Osteocyte (in vitro differentiated cells): Measurements from ENCODE around the gene SCML2. TPM values are rescaled to one million over a fixed set of nuclear protein-coding genes. Genes with fewer than 3 reads are reported as not detected.
A peak's percentile ranks its signal among the peaks of the same experiment; 100 is the strongest.
"Not testable (repeated sequence)": the region's sequence is repeated elsewhere in the genome, so short reads cannot be mapped to it uniquely, and the experiment has no call there.

ENCODE experiments used
- DNase-seq: peaks from one replicate; pipeline ENCODE4 v3.0.0; 2021; ENCODE audit warnings: mixed read lengths; ENCODE audit not compliant: unreplicated experiment; ENCODE audit errors: extremely low spot score
- H3K27ac Mint-ChIP-seq: one replicate; pipeline ENCODE4 v1.8.0; 2021; ENCODE audit warnings: mild to moderate bottlenecking, mixed read lengths; ENCODE audit not compliant: unreplicated experiment
- H3K27me3 Mint-ChIP-seq: one replicate; pipeline ENCODE4 v1.8.0; 2021; ENCODE audit warnings: mixed read lengths; ENCODE audit not compliant: unreplicated experiment
- H3K36me3 Mint-ChIP-seq: one replicate; pipeline ENCODE4 v1.8.0; 2021; ENCODE audit warnings: mixed read lengths; ENCODE audit not compliant: unreplicated experiment
- H3K4me1 Mint-ChIP-seq: one replicate; pipeline ENCODE4 v1.8.0; 2021; ENCODE audit warnings: mixed read lengths; ENCODE audit not compliant: unreplicated experiment
- H3K4me3 Mint-ChIP-seq: one replicate; pipeline ENCODE4 v1.8.0; 2021; ENCODE audit warnings: mild to moderate bottlenecking, moderate library complexity, mixed read lengths; ENCODE audit not compliant: unreplicated experiment
- H3K9me3 Mint-ChIP-seq: one replicate; pipeline ENCODE4 v1.8.0; 2021; ENCODE audit warnings: mixed read lengths; ENCODE audit not compliant: unreplicated experiment
- CTCF ChIP-seq: fragments of 200-600 bp; sonication (generic); IDR thresholded peaks from 2 replicates; pipeline ENCODE4 v1.5.0; 2021; ENCODE audit warnings: antibody characterized with exemption, mild to moderate bottlenecking, moderate library complexity
- total RNA-seq: library from RNA; stranded (reverse); gene quantifications from 2 replicates; pipeline ENCODE4 v1.2.1, GENCODE V29; 2021

Gene SCML2
- total RNA-seq, 1 donor from 2014 or later: 3.4 TPM

- H3K36me3 Mint-ChIP-seq: no peaks in the 10 kb centered on the region
- H3K27ac Mint-ChIP-seq: no peak overlapping the region
- H3K4me3 Mint-ChIP-seq: no peak overlapping the region
- peak; percentile 63 for TF ChIP-seq CTCF
- no peaks in the 10 kb centered on the region for H3K4me1 Mint-ChIP-seq
- no peaks in the 10 kb centered on the region for H3K9me3 Mint-ChIP-seq
- DNase-seq: no peak
- H3K27me3 Mint-ChIP-seq: no peaks in the 10 kb centered on the region
Observed at GRCh38 chrX:18377796-18378195, 23.3 kb upstream of the SCML2 start.

GRCh38 chrX:18375131-18375805, 20.8 kb upstream of the SCML2 start:
- H3K27me3 Mint-ChIP-seq, H3K27ac Mint-ChIP-seq, H3K9me3 Mint-ChIP-seq, DNase-seq, H3K4me3 Mint-ChIP-seq, H3K4me1 Mint-ChIP-seq, H3K36me3 Mint-ChIP-seq: not testable (repeated sequence)

- not testable (repeated sequence) for H3K36me3 Mint-ChIP-seq, H3K4me3 Mint-ChIP-seq, H3K9me3 Mint-ChIP-seq, H3K27me3 Mint-ChIP-seq, H3K4me1 Mint-ChIP-seq, DNase-seq, H3K27ac Mint-ChIP-seq
Observed at GRCh38 chrX:18369096-18369495, 14.6 kb upstream of the SCML2 start.

GRCh38 chrX:18368402-18368801, 13.9 kb upstream of the SCML2 start:
- DNase-seq: peak; percentile 38
- Mint-ChIP-seq H3K27ac (no peak overlapping the region), H3K9me3 (no peaks in the 10 kb centered on the region), H3K4me3 (no peak overlapping the region), H3K36me3 (no peaks in the 10 kb centered on the region), H3K27me3 (no peaks in the 10 kb centered on the region), H3K4me1 (no peaks in the 10 kb centered on the region)
- no peak for TF ChIP-seq CTCF

GRCh38 chrX:18360867-18361266, 6.4 kb upstream of the SCML2 start:
- no peaks in the 10 kb centered on the region for H3K36me3 Mint-ChIP-seq
- H3K27ac Mint-ChIP-seq: no peak overlapping the region
- H3K27me3 Mint-ChIP-seq: peaks cover 24% of the 10 kb centered on the region
- peaks cover 8% of the 10 kb centered on the region for H3K9me3 Mint-ChIP-seq
- no peak overlapping the region for H3K4me3 Mint-ChIP-seq
- no peak for TF ChIP-seq CTCF
- no peaks in the 10 kb centered on the region for H3K4me1 Mint-ChIP-seq
- no peak for DNase-seq

- Mint-ChIP-seq H3K9me3 (peaks cover 6% of the 10 kb centered on the region), H3K36me3 (no peaks in the 10 kb centered on the region), H3K27ac (no peak overlapping the region), H3K4me1 (peaks cover 11% of the 10 kb centered on the region), H3K27me3 (peaks cover 12% of the 10 kb centered on the region), H3K4me3 (peak overlapping the region; percentile 76)
- TF ChIP-seq CTCF: peak; percentile 12
- no peak for DNase-seq
Observed at GRCh38 chrX:18353931-18354368, 538 bp downstream of the SCML2 start.
